Astrocyte of the spinal cord (primary cell): ENCODE results near the gene PRDX6.

Experiments
- DNase-seq: peaks from one replicate; pipeline ENCODE4 v3.0.0; 2011; ENCODE audit warnings: low read depth, low spot score
- H3K4me3 ChIP-seq: 2 replicates; pipeline ENCODE4 v1.5.1; 2011; ENCODE audit warnings: low read depth, mild to moderate bottlenecking, low read length, moderate library complexity
- in situ Hi-C: cut with HindIII; loops from 2 replicates; pipeline ENCODE4 v1.10.0; 2017; ENCODE audit warnings: low sequenced_read_pairs
- TF ChIP-seq, protein P1 (sequence below): IDR thresholded peaks from 2 replicates; pipeline ENCODE4 v1.5.1; 2012; ENCODE audit warnings: low read depth, mild to moderate bottlenecking, low read length, inconsistent platforms

Gene PRDX6

DNA sequence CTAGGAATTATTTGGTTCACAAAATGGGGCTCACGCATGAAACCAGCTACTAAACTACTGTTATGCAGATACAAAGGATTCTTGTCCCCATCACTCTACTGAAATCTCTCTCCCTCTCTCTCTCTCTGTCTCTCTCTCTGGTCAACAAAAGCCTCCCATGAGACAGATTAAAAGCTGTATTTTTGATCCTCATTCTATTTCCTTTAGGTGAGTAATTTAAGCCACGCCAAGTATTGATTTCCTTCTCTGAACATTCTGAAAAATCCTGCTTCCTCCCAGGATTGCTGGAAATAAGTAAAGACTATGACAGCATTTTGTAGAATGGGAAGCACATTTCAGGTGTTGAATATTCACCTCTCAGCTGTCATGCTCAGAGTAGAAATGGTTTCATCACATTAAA, 43.7 kb downstream of the PRDX6 start:
- in situ Hi-C loops: no loop called here
- DNase-seq: no peak
- TF ChIP-seq, protein P1, sequence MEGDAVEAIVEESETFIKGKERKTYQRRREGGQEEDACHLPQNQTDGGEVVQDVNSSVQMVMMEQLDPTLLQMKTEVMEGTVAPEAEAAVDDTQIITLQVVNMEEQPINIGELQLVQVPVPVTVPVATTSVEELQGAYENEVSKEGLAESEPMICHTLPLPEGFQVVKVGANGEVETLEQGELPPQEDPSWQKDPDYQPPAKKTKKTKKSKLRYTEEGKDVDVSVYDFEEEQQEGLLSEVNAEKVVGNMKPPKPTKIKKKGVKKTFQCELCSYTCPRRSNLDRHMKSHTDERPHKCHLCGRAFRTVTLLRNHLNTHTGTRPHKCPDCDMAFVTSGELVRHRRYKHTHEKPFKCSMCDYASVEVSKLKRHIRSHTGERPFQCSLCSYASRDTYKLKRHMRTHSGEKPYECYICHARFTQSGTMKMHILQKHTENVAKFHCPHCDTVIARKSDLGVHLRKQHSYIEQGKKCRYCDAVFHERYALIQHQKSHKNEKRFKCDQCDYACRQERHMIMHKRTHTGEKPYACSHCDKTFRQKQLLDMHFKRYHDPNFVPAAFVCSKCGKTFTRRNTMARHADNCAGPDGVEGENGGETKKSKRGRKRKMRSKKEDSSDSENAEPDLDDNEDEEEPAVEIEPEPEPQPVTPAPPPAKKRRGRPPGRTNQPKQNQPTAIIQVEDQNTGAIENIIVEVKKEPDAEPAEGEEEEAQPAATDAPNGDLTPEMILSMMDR: no peak
- no peak overlapping the region for H3K4me3 ChIP-seq

DNA sequence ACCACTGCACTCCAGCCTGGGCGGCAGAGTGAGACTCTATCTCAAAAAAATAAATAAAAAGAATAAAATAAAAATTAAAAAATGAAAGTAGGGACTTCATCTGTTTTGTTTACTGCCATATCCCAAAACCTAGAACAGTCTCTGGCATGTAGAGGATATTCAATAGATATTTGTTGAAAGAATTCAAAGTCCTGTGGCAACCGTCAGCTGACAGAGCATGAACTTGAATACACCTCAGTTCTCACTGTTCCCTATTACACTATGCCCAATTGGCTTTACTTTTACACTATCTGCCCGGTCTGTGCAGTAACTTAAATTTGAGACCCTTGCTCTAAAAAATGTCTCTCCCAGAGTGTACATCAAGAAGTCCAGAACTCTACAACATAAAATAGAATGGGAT, 46.2 kb downstream of the PRDX6 start:
- in situ Hi-C loops: no loop called here
- no peak for DNase-seq
- no peak overlapping the region for H3K4me3 ChIP-seq
- TF ChIP-seq, protein P1: no peak

DNA sequence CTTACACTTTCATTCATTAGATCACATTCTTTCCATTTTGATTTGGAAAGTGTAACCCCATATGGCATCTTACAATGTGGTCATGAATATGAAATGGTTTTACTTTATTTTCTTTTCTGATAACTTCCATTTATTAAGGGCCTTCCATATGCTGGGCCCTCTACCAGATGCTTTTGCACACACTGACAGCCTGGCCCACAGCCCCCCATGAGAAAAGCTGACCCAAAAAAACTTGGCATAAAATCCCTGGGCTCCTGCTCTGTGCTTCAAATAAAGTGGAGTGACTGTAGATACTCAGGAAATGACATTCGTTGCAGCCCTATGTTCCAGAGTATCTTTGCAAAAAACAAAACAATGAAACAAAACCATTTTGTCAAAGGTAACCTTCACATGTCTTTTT, 48.8 kb downstream of the PRDX6 start:
- DNase-seq: no peak
- in situ Hi-C loops: no loop called here
- H3K4me3 ChIP-seq: no peak overlapping the region
- TF ChIP-seq, protein P1: no peak

DNA sequence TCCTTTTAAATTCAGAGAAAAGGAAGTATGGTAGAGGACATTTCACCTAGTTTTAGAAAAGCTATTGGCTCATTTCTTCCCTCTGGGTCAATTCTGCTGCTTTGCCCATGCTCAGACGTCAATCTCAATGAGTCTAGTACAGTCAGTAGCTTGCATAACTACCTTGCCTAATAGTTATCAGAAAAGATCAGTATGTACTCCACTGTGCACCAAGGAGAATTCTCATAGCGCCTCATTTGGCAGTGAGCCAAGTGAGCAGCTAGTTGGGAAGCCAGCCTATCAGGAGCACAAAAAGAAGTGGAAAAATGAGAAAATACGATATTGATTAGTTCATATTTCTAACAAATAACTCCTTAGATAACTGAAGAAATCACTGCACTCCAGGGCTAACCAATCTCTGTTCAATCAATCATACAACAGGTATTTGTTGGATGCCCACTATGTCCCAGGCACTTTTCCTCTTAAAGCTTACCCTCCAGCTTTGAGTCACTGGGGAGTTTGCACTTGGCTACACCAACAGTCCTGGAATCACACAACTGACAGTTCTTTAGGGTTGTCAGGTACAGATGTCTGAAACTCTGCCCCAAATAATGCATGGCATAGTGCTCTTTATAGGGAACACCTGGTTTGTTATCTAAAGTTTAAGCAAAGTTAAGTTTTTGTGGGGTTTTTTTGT, 50.2 kb downstream of the PRDX6 start:
- in situ Hi-C loops: no loop called here
- TF ChIP-seq, protein P1: no peak
- H3K4me3 ChIP-seq: no peak overlapping the region
- DNase-seq: no peak

DNA sequence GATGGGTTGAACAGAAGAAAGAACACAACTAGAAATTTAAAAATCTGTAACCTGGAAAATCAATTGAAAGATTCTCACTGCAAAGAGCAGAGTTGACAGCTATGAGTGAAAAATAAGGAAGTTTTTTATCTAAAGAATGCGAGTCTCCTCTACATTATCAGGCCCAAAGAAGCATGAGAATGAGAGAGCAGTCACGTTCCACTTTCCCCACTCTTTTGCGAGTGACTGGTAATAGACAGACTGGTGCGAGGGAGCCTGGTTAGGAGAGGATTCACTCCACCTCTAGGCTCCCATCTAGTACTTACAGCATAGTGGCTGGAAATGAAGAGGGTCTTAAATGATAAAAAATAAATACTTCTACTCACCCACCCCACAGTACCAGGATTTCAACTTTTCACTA, 52.0 kb downstream of the PRDX6 start:
- H3K4me3 ChIP-seq: no peak overlapping the region
- no peak for DNase-seq
- TF ChIP-seq, protein P1: no peak
- in situ Hi-C loops: no loop called here

DNA sequence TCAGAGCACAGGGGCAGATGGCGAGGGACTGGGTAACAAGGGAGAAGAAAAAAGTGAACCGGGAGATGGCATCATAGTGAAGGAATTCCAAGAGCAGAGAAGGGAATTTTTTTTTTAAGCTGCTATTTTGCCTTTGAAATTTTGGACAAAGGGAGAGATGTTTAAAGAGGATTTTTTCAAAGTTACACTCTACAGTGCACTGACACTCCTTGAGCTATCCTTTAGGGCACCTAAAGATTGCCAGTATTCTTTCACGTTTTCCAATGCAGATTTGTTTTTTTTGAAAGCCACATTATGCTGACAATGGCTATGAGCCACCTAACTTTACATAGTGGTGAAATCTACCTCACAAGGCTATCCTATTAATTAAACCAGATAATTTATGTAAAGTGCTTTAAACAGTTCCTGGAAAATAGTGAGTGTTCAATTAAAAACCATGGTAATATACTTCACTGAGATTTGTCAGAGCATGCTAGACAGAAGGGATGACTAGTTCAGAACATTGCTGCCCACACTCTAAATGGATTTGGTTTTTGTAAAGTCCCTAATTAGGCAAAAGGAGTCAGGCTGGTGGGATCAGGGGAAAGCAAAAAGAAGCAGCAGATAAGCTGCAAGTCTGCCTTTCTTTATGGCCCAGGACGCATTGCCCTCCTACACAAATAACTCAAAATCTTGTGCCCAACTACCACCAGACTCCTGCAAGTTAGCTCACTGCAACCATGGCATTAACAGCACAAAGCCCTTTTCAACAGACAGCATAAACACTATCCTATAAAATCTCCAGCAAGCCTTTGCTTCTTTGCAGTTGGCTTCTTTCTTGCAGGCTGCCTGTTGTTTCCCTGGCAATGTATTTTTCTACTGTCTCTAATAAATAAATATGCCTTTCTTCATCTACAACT, 53.9 kb downstream of the PRDX6 start:
- no peak for DNase-seq
- in situ Hi-C loops: no loop called here
- TF ChIP-seq, protein P1: no peak
- H3K4me3 ChIP-seq: no peak overlapping the region
